ENCODE data around the gene PRSS35.
"Not testable (repeated sequence)": the region's sequence is repeated elsewhere in the genome, so short reads cannot be mapped to it uniquely, and the experiment has no call there.

Gene PRSS35

DNA sequence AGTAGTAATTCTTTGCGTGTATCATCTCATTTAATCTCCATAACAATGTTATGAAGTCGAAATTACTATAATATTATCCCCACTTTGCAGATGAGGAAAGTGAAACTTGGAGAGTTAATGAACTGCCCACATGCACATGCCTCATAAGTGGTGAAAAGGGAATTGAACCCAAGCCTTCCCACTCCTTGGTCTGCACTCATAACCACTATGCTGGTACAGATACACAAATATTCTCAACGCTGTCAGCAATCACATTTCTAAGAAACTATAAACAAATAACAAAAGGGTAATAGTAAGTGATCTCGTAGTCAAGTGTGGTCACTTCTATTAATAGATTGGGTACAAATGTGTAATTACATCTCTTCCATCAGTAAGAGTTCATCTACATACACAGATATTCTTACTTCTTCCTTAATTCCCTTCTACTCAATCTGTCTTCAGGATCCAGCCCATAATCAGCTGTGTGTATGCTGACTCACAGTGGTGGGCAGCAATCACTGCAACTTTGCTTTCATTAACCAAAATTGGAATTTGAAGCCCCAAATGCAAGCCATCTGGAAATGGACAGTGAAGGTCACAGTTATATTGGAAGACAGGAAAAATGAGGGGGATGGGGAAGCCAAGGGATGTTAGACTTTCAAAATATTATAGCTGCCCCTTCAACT, 6.6 kb downstream of the PRSS35 start:
- DNase-seq, result no peak

DNA sequence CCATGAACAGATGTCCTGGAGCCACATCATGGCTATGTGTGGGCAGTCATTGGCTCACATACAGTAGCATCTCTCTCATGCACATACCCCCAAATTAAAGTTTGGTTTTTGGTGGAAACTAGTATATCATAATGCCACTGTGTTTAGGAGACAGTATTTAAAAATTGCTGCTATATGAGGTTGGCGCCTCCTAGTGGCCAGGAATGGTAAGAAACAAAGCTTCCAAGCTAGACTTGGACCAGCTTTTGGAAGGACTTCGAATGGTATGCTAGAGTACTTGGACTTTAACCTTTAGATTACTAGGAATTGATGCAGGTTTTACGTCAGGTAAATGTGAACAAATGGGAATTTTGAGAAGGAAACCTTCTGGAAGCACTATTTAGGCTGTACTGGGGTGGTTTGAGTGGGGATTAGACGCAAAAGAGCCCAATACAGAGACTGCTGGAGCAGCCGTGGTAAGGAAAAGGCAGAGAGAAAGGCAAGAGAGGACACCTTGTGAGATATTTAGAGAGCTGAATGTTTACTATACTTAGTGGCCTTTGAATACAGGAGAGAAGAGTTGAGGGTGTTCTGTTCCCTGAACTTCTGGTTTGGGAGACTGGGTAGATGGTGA, 23.8 kb downstream of the PRSS35 start:
- DNase-seq, result peak; percentile 53

DNA sequence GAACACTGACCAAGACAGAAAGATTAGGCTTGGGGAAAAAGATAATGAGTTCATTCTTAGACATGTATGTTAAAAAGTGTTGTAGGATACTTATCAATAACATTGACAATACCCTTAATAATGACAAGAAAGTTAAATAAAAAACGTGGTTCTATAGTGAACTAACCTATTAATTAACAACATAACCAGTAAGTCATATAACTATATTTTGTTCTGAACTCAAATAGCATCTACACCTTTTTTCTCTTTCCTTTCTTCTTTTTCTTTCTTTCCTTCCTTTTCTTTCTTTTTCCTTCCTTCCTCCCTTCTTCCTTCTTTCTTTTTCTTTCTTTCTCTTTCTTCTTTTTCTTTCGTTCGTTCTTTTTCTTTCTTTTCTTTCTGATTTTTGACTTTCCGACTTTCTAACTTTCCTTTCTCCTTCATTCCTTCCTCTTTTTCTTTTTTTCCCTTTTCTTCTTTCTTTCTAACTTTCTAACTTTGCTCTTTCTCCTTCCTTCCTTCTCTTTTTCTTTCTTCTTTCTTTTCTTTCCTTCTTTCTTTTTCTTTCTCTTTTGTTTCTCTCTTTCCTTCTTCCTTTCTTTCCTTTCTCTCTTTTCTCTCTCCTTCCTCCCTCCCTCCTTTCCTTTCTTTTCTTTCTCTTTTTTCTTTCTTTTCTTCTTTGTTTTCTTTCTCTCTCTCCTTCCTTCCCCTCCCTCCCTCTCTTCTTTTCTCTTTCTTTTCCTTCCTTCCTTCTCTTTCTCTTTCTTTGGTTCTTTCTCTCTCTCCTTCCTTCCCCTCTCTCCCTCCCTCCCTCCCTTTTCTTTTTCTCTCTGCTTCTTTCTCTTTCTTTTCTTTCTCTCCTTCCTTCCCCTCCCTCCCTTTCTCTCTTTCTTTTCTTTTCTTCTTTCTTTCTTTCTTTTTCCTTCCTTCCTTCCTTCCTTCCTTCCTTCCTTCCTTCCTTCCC, 24.6 kb downstream of the PRSS35 start:
- DNase-seq, result no peak

DNA sequence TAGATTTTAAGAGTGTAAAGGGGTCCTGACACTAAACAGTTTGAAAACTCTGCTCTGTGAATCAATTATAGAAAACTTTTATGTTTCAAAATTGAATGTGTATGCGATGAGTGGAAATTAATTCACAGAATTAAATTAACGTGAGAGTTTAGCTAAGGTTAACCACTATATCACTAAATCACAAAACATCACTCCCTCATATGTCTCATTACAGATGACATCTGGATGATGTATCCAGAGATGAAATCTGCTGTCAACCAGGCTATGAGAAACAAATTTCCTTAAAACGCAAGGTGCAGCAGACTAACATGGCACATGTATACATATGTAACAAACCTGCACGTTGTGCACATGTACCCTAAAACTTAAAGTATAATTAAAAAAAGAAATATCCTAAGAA, 27.3 kb downstream of the PRSS35 start:
- DNase-seq, result no peak

DNA sequence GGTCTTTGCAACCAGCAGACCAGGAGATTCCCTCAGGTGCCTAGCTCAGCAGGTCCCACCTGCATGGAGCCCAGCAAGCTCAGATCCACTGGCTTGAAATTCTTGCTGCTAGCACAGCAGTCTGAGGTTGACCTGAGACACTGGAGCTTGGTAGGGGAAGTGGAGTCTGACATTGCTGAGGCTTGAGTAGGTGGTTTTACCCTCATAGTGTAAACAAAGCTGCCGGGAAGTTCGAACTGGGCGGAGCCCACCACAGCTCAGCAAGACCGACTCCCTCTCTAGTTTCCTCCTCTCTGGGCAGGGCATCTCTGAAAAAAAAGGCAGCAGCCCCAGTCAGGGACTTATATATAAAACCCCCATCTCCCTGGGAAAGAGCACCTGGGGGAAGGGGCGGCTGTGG, 34.3 kb downstream of the PRSS35 start:
- no peak for DNase-seq

DNA sequence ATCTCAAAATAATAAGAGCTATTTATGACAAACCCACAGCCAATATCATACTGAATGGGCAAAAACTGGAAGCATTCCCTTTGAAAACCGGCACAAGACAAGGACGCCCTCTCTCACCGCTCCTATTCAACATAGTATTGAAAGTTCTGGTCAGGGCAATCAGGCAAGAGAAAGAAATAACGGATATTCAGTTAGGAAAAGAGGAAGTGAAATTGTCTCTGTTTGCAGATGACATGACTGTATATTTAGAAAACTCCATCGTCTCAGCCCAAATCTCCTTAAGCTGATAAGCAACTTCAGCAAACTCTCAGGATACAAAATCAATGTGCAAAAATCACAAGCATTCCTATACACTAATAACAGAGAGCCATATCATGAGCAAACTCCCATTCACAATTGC, 38.1 kb downstream of the PRSS35 start:
- DNase-seq, result not testable (repeated sequence)

DNA sequence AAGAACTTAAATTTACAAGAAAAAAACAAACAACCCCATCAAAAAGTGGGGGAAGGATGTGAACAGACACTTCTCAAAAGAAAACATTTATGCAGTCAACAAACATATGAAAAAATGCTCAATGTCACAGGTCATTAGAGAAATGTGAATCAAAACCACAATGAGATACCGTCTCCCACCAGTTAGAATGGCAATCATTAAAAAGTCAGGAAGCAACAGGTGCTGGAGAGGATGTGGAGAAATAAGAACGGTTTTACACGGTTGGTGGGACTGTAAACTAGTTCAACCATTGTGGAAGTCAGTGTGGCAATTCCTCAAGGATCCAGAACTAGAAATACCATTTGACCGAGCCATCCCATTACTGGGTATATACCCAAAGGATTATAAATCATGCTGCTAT, 39.4 kb downstream of the PRSS35 start:
- not testable (repeated sequence) for DNase-seq

DNA sequence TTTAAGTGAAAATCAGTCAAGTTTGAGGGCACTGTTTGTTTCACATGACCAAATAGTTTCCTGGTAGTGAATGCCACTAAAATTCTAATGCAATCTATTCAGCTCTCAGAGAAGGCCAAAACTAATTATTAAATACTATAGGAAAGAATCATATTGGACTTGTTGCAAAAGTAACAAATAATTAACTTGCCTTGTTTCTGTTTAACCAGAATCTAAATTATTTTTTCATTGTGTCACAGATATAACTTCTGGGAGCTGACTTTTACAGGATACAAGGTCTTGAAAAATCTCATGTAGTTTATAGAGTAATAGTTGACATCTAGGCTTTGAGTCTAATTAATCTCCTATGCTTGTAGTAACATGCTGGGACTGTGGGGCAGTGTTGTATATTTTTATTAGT, 44.5 kb downstream of the PRSS35 start:
- no peak for DNase-seq

DNA sequence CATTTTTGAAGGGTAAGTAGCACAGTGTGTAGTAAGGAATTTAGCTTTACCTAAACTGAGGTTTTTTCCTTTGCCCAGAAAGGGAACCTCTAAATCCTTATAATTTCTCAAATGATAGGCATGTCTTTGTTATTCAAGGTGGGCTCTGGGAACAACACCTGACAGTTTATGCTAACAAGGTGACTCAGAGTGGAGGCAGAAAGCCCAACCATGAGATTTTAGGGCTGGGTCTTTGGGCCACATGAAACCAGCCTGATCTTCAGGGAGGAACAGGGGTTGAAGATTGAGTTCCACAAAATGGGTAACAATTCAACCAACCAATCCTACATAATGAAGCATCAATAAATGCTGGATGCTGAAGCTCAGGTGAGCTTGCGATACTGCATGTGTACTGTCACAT, 46.6 kb downstream of the PRSS35 start:
- DNase-seq, result no peak

DNA sequence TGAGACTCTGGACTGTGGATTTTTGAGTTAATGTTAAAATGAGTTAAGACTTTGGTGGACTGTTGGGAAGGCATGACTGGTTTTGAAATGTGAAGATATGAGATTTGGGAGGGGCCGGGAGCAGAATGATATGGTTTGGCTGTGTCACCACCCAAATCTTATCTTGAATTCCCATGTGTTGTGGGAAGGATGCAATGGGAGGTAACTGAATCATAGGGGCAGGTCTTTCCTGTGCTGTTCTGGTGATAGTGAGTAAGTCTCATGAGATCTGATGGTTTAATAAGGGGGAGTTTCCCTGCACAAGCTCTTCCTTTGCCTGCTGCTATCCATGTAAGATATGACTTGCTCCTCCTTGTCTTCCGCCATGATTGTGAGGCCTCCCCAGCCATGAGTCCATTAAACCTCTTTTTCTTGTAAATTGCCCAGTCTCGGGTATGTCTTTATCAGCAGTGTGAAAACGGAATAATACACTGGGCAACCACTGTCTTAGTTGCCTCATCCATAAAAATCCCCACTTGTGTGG, 59.4 kb downstream of the PRSS35 start:
- DNase-seq, result not testable (repeated sequence)

DNA sequence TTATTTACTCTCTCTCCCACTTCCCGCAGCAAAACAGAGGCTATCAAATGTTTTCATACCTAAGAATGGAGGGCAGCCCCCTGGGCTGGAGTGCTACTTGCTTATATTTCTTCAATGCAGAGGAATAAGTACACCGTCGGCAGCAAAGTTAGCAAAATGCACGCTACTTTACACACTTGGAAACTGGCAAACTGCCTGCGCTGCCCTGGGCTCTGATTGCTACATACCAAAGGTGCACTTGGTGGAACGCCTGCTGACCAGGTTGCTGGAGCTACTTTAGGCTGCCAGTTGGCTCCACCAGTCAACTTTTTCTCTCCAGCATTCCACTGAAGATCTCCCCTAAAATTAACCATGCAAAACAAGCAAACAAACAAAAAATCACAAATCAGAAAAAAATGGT, 62.4 kb downstream of the PRSS35 start:
- DNase-seq, result no peak

Data from activated CD4-positive, CD25-positive, alpha-beta regulatory T cell treated with anti-CD3 and anti-CD28 coated beads, Interleukin-2, amount 50 U/mL, for 72 hours (primary cell).